ENCODE measurements around the gene MED4.
"Not testable (repeated sequence)": the region's sequence is repeated elsewhere in the genome, so short reads cannot be mapped to it uniquely, and the experiment has no call there.

MED4 gene

DNA sequence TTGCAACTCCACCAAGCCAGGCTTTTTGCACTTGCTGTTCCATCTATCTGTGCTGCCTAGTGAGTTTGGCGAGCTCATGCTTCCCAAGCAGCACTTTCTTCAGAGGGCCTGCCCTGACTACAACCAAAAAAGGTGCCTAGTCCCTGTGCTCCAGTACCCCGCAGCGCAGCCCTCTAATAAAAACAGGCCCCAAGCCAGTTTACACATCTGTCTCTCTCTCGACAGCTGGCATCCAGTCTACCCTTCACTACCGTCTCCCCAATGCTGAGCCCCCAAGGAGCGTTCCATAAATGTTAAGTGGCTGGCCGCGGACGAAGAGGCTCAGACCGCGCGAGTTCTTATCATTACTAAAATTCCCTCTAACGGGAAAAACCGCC, 512 bp downstream of the MED4 start:
- DNase-seq (ENCODE audit: low read depth): no peak

DNA sequence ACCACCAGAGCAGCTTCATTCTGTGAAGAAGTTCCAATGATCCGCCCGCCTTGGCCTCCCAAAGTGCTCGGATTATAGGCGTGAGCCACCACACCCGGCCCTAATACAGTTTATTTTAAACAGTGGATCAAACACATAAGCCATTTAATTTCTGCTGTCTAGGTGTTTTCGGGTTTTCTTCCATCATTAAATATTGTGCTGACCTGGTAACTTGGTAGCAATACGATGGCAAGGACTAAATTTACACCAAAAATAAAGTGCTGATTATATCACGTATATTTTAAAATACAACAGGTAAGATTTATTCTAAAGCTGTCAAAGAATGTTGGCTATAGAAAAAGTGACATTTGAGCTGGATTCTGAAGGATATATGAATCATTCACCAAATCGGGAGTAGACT, 1.3 kb downstream of the MED4 start:
- no peak for DNase-seq (ENCODE audit: low read depth)

DNA sequence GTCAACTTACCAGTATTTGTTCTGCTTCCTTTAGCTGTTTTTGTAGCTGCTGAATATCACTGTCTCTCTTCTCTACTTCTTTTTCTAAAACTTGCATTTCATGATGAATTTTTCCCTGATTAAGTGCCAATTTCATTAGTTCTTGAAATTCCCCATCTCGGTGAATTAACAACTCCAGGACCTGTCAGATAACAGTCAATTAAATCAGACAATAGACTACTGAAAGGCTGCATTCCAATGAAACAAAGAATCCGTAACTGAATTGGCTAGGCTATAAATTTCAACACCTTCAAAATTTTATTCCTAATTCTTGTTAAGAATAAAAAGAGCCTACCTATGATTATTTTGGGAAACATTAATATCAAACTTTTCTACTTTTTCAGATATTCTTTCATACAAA, 8.6 kb downstream of the MED4 start:
- DNase-seq (ENCODE audit: low read depth): no peak

DNA sequence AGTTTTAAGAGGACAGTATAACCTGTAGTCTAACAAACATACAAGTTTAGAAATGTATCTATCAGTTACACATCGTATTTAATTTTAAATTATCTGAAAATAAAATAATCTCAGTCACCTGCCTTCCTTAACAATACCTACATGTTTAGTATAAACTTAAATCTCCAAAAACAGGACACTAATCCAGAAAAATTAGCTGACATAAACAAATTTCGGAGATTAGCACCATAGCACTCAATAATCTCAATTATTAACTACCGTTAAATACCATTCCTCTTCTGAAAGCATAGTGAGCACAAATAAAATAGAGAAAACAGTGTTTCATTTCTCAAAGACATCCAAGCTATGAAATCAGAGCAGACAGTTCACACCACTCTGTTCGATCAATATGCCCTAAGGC, 13.2 kb downstream of the MED4 start:
- DNase-seq (ENCODE audit: low read depth): no peak

DNA sequence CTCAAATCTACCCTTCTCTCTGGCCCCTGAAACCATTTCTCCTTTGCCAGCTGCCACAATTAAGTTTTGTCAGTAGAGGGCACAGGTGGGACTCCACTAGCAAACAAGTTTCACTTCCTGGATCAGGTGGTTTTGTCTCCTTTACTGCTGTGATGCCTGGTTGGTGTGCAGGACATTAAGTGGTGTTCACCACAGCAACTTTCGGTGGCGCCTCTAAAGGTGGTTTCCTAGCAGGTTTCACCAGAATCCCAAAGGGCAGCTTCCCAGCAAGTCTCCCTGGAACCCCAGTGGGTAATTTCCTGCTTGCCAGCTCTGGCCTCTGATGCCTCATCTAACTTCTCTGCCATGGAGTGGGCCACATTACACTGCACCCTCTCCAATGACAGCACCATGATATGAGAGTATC, 16.6 kb downstream of the MED4 start:
- DNase-seq (ENCODE audit: low read depth): no peak

DNA sequence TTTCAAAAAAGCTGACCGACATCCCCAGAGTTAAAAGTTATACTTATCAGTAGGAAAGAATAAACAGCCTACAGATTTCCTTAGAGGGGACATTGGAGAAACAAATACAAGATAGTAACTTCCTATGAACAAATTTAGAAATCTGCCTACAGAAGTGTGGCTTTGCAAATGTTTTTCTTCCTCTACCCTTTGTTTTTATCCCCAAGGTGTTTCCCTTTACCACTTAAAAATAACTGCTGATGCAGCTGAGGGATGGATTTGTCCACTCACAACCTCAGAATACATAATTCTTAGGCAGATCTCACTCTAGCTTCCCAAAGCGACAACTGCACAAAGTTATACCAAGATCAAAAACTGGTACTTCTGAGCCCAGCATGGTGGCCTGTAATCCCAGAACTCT, 20.9 kb downstream of the MED4 start:
- no peak for DNase-seq (ENCODE audit: low read depth)

DNA sequence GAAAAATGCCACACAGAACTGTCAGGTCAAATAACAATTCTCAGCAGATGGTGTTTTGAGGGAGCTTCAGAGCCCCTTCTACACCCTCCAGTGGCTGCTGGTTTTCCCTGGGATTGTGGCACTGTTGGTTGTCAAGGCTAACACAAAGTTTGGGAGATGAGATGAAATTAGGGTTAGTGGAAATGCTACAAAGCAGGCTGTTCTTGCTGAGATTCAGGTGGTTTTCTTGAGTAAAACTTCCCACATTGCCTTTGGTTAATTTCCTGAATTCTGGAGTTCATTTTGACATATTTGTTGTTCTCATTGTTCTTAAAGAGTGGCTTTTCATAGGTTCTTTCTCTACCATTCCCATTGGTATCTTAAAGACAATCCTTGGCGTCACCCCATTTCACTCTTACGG, 22.1 kb downstream of the MED4 start:
- DNase-seq (ENCODE audit: low read depth): no peak

DNA sequence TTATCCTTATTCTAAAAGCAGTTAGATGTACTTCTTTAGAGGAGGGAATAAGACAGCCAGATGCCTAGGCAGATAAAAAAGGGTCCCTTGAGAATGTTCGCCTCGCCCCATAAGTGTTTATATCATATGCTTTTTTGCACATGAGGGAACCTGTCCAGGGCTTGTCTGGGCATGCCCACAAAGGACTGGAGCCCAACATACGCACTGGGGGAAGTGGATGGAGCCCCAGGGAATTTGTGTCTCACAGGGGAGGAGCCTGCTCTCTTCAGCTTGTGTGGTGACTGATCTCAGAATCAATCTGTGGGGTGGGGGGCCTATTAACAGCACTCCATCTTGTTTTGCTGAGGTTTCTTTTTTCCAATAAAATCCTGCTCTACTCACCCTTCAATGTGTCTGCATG, 22.6 kb downstream of the MED4 start:
- DNase-seq (ENCODE audit: low read depth): no peak

DNA sequence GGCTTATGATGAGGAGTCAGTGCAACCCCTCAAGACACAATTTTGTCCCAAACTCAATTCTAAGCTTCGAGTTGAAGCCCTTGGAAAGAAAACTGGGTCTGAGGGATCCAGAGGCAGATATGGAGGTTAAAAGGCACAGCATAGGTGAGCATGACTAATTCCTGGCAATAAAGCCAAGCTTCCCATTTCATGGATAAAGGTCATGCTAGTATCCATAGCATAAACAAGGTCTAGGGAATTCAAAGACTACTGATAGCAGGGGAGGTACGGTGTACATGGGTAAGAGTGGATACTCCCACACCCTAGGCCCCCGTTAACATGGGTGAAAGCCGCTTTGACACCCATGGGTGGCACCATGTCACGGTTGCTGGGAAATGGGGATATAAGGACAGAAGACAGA, 24.0 kb downstream of the MED4 start:
- DNase-seq (ENCODE audit: low read depth): no peak

DNA sequence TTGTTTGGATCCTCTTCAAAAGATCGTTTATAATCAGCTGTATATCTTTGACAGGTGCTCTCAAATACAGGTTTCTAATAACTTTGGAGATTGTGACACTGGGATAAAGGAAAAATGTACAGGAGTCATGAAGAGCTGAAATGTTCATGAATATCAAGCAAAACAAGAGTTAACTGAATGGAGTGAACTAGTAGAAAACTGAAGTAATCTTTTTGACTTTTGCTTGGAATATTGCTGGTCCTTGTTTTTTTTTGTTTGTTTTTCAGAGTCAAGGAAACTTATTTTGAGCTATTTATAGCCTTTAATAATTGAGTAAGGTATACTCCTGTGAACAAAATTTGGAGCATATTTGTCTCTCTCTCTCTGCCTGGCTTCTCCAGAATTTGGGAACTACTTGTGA, 25.3 kb downstream of the MED4 start:
- no peak for DNase-seq (ENCODE audit: low read depth)

DNA sequence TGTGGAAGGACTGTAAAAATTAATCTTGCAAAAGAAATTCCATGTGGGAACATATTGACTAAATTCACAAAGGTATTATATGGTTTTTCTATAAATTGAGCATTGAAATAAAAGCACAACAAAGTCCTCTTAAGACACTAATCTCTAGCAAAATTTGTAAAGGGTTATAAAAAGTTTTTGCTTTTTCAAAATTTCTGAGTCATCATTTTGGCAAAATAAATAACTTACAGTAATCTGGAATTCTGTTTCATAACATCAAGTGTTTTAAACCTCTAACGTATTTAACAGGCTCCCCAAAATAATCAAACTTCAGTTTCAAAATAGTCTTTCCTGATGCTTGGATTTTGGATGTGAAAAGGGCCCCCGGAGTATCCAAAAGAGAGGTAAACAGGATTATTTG, 26.0 kb downstream of the MED4 start:
- DNase-seq (ENCODE audit: low read depth): no peak

DNA sequence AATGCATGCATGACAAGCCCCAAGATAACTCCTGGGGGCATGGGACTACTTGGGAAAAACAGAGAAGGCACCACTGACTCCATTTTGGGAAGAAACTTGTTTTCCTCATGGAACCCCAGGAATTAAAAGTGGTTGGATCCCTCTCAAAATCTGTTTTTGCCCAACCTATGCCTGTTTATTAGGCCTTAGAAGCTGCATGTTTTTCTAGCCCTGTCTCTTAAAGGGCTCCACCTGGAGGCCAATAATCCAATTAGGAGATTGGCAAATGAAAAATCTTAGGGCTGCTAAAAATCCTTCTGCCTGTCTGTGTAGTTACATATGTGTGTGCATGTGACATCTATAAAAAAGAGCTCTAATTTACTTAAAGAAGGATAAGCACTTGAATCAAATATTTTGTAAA, 26.9 kb downstream of the MED4 start:
- DNase-seq (ENCODE audit: low read depth): no peak

DNA sequence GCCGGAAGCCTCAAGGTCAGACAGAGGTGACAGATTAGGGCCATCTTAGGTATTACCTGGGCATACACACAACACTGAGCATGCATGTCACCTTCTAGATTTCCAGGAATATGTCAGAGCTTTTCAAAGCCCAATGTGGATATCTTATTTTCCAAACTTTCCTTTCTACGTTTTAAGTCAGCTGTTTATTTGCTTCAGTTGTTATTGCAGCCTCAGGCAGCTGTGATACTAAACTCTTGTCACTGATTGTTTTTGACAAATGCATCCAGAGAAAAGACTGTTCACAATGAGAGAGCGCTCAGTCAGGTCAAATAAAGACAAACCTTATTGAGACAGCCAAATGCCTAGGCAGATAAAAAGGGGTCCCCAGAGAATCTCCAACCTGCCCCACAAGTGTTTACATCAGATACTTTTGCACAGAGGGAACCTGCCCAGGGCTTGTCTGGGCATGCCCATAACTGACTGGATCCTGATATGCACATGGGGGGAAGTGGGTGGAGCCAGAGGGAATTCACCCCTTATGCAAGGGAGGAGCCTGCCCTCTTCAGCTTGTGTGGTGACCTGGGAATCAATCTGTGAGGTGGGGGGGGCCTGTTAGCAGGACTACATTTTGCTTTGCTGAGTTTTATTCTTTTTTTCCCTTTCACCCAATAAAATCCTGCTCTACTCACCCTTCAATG, 28.5 kb downstream of the MED4 start:
- no peak for DNase-seq (ENCODE audit: low read depth)

DNA sequence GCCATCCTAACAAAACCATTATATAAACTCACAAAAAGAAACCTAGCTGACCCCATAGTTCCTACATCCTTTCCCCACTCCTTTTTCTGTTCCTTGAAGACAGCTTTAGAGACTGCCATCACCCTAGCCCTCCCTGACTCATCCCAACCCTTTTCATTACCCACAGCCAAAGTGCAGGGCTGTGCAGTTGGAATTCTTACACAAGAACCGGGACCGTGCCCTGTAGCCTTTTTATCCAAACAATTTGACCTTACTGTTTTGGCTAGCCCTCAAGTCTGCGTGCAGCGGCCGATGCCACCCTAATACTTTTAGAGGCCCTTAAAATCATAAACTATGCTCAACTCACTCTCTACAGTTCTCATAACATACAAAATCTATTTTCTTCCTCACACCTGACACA, 35.0 kb downstream of the MED4 start:
- not testable (repeated sequence) for DNase-seq (ENCODE audit: low read depth)

DNA sequence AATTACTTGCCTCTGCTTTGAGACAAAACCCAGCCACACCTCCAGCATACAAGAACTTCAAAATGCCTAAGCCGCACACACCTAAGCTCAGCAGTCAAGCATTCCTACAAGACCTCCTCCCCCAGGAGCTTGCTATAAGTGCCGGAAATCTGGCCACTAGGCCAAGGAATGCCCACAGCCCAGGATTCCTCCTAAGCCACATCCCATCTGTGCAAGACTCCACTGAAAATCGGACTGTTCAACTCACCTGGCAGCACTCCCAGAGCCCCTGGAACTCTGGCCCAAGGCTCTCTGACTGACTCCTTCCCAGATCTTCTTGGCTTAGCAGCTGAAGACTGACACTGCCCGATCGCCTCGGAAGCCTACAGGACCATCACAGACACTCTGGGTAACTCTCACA, 36.4 kb downstream of the MED4 start:
- DNase-seq (ENCODE audit: low read depth): not testable (repeated sequence)

DNA sequence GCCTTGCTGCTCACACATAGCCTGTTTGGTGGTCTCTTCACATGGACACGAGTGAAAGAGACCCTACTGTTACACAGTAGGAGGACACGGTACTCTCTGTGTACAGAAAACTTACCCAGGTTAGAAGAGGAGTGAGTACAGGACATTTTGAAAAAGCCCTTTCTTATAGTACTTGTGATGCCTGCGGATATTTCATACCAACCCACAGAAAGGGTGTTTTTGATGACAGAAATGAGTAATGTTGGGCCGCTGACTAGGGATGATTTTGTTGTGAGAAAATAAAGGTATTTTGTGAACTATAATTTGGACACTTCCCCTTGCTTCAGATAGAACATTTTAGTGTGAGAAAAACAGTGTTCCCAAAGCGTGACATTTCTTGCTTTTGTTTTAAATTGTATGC, 39.2 kb downstream of the MED4 start:
- no peak for DNase-seq (ENCODE audit: low read depth)

DNA sequence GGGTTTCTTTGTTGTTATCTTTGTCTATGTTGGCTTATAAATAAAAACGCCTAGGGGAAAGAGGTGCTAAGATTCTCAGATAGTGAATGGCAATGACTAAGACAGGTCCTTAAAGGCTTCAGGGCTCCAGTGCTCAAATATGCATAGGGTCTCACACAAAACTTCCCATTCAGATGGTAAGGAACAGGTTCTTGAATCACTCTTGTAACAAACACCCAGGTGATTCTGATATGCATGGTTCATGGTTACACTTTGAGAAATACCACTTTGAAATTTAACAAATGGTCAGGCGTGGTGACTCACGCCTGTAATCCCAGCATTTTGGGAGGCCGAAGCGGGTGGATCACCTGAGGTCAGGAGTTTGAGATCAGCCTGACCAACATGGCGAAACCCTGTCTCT, 40.3 kb downstream of the MED4 start:
- no peak for DNase-seq (ENCODE audit: low read depth)

DNA sequence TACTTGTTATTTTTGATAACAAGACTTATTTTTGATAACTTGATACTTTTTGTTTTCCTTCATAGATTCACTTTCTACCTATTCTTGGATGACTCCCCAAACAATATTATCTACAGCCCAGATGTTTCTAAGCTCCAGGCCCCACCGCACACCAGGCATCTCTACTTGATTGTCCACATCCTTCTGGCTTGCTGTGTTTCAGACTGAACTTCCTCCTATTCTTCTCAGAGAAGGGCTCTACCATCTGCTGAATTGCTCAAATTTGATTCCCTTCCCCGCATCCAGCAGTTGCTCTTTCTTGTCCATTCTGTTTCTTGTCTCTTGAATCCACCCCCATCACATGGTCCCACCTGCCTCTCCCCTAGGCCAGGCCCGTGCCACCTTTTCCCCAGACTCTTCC, 44.4 kb downstream of the MED4 start:
- no peak for DNase-seq (ENCODE audit: low read depth)

DNA sequence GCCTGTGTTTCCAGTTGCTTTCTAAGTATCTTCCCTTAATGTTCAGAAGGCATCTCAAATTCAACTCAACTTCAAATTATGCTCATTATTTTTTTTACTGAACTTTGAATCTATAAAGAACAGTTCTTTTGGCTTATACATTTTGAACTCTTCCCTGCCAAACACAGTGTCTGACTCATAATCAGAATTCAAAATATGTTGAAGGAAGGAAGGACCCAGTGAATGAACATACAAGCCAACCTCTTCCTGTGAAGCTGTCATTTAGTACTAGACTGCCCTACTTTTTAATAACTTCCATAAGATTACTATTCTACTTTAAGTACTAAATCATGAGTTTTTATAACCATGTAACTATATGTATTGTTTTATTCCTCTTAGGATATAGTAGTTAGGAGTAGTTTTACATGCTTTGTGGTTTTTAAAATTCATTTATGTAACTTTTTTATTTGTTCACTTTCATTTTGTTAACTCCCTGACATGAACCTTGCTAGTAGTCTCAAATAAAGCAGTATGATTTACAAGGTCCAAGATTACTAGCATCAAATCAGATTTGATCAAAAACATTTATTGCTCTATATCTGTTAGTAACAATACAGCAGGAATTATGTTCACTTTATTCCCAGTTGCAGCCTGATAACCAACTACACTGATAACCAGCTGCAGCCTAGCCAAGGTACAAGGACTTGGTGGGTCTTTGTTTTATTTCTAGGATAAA, 51.0 kb downstream of the MED4 start:
- DNase-seq (ENCODE audit: low read depth): no peak

DNA sequence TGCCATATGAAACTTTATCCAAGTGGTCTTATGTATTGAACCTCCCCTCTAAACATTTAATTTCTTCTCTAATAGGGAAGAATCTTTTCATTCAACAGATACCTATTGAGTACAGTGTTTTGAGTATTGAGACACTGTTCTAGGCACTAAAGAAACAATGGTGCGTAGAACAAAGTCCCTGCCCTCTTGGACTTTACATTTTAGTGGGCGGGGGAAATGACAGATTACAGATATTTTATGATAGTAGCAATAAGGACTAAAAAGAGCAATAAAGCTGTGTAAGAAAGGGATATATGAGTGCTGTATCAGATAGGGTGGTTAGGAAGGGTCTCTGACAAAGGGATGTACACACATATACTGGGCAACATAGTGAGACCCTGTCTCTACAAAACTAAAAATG, 52.0 kb downstream of the MED4 start:
- DNase-seq (ENCODE audit: low read depth): no peak

DNA sequence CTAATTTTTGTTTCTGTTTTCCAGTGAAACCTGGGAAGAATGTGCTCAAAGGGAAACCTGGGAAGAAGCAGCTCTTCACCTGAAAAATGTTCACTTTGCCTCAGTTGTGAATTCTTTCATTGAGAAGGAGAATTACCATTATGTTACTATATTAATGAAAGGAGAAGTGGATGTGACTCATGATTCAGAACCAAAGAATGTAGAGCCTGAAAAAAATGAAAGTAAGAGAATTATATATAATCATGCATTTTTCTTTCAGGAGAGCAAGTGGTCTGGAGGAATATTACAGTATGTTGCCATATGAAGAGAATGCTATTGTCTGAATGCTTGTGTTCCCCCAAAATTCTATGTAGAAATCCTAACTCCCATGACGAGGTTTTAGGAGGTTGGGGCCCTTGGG, 54.0 kb downstream of the MED4 start:
- no peak for DNase-seq (ENCODE audit: low read depth)

DNA sequence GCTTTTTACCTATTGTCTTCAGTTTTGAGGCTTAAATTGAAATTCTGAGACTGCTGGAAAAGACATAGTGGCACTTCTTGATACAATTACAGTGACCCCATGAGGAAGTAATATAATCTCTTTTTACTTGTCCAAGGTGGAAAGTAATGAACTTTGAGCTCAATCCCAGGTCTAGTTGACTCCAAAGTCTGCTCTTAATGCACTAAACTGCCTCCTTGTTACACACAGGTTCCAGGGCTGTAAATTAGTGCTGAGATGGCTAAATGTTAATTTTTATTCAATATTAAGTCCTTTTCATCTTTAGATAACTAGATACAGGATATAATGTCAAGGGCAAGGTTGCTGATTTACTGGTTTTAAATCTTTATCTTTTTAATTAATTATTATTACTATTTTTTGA, 54.9 kb downstream of the MED4 start:
- no peak for DNase-seq (ENCODE audit: low read depth)

DNA sequence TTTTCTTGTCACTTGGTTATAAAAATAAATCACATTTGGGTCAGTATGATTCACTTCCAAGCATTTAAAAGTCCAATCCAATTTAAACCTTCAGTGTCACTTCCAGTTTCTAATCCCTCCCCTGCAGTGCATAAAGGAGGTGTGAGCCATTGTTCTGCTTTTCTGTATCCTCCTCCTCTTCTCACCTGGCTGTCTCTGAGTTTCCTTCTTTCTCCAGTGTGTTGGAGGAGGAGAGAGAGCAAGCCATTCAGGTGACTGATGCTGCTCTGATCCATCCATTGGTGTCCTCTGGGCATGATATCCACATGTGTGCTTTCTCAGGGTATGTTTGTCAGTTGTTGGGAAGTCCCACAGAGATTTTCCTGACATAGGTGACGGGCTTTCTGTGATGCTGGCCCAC, 56.1 kb downstream of the MED4 start:
- no peak for DNase-seq (ENCODE audit: low read depth)

Measured in HS-5 (cell line).